DOHH2 (cell line): ENCODE data around the gene CSMD2.

Experiments used
- EZH2phosphoT487 ChIP-seq: fragments of 200-600 bp; sonication (generic); IDR thresholded peaks from 2 replicates; pipeline ENCODE4 v1.6.1; 2017; ENCODE audit warnings: borderline replicate concordance, mild to moderate bottlenecking, antibody characterized with exemption, low read length, moderate library complexity, mixed read lengths
- TF ChIP-seq, protein P1 (sequence below): fragments of 200-600 bp; sonication (generic); IDR thresholded peaks from one replicate; pipeline ENCODE4 v1.5.1; 2014; ENCODE audit warnings: antibody characterized with exemption, mild to moderate bottlenecking, low read depth, low read length; ENCODE audit not compliant: poor library complexity, severe bottlenecking

DNA sequence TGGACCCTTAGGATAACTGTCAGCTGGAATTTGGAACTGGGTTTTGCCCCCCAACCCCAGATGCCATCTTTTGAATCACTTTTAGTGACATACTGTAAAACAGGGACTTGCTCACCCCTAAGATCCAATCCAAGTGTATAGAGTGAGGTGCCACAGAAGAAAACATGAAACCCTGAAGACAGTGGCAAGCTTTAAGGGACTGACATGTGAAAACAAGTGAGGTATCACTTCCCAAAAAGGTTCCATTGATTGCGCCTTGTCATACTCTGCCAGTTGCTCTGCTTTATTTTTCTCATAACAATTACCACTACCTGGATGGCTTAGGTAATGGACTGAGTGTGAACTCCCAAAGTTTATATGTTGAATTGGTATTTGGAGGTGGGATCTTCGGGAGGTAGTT, 115.6 kb downstream of the CSMD2 start:
- TF ChIP-seq, protein P1, sequence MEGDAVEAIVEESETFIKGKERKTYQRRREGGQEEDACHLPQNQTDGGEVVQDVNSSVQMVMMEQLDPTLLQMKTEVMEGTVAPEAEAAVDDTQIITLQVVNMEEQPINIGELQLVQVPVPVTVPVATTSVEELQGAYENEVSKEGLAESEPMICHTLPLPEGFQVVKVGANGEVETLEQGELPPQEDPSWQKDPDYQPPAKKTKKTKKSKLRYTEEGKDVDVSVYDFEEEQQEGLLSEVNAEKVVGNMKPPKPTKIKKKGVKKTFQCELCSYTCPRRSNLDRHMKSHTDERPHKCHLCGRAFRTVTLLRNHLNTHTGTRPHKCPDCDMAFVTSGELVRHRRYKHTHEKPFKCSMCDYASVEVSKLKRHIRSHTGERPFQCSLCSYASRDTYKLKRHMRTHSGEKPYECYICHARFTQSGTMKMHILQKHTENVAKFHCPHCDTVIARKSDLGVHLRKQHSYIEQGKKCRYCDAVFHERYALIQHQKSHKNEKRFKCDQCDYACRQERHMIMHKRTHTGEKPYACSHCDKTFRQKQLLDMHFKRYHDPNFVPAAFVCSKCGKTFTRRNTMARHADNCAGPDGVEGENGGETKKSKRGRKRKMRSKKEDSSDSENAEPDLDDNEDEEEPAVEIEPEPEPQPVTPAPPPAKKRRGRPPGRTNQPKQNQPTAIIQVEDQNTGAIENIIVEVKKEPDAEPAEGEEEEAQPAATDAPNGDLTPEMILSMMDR: no peak
- TF ChIP-seq EZH2phosphoT487: no peak
